ENCODE measurements around the gene ATG3.

The ATG3 gene

GRCh38 chr3:112505907-112506306, 55.9 kb downstream of the ATG3 start:
- Histone ChIP-seq H3K27me3 (no peaks in the 10 kb centered on the region), H3K4me3 (ENCODE audit: low read depth in 1 of 2, low read length in 1 of 2) (no peak overlapping the region), H3K36me3 (no peaks in the 10 kb centered on the region), H3K9me3 (no peaks in the 10 kb centered on the region), H3K27ac (no peak overlapping the region), H3K4me1 (ENCODE audit: control insufficient read depth in 1 of 2, insufficient read depth in 1 of 2, low read depth in 1 of 2, low read length in 1 of 2) (no peaks in the 10 kb centered on the region)
- no peak for TF ChIP-seq CTCF (IDR thresholded peaks at IDR 0.05)

- H3K9me3 ChIP-seq: no peaks in the 10 kb centered on the region
- no peak overlapping the region for H3K27ac ChIP-seq
- H3K36me3 ChIP-seq: no peaks in the 10 kb centered on the region
- no peaks in the 10 kb centered on the region for H3K4me1 ChIP-seq (ENCODE audit: control insufficient read depth in 1 of 2, insufficient read depth in 1 of 2, low read depth in 1 of 2, low read length in 1 of 2)
- H3K4me3 ChIP-seq (ENCODE audit: low read depth in 1 of 2, low read length in 1 of 2): no peak overlapping the region
- TF ChIP-seq CTCF (IDR thresholded peaks at IDR 0.05): no peak
- no peaks in the 10 kb centered on the region for H3K27me3 ChIP-seq
Measured at GRCh38 chr3:112504123-112504522, 57.6 kb downstream of the ATG3 start.

- Histone ChIP-seq H3K4me1 (ENCODE audit: control insufficient read depth in 1 of 2, insufficient read depth in 1 of 2, low read depth in 1 of 2, low read length in 1 of 2) (no peaks in the 10 kb centered on the region), H3K27me3 (no peaks in the 10 kb centered on the region), H3K4me3 (ENCODE audit: low read depth in 1 of 2, low read length in 1 of 2) (no peak overlapping the region), H3K27ac (no peak overlapping the region), H3K9me3 (no peaks in the 10 kb centered on the region), H3K36me3 (no peaks in the 10 kb centered on the region)
- TF ChIP-seq CTCF (IDR thresholded peaks at IDR 0.05): no peak
Measured at GRCh38 chr3:112503304-112503972, 58.3 kb downstream of the ATG3 start.

- no peaks in the 10 kb centered on the region for H3K36me3 ChIP-seq
- H3K4me3 ChIP-seq (ENCODE audit: low read depth in 1 of 2, low read length in 1 of 2): no peak overlapping the region
- H3K9me3 ChIP-seq: no peaks in the 10 kb centered on the region
- no peak for TF ChIP-seq CTCF (IDR thresholded peaks at IDR 0.05)
- no peaks in the 10 kb centered on the region for H3K27me3 ChIP-seq
- H3K27ac ChIP-seq: no peak overlapping the region
- H3K4me1 ChIP-seq (ENCODE audit: control insufficient read depth in 1 of 2, insufficient read depth in 1 of 2, low read depth in 1 of 2, low read length in 1 of 2): no peaks in the 10 kb centered on the region
Measured at GRCh38 chr3:112500621-112501020, 61.1 kb downstream of the ATG3 start.

GRCh38 chr3:112498914-112499711, 62.6 kb downstream of the ATG3 start, which contains the start of gene BTLA:
Gene BTLA, minus strand, starts transcription at chr3:112499472. Its CDS starts 114 bp downstream, at chr3:112499358.
- H3K4me3 ChIP-seq (ENCODE audit: low read depth in 1 of 2, low read length in 1 of 2): no peak within 1 kb of the TSS
- H3K9me3 ChIP-seq: no peaks in the 10 kb centered on the region
- H3K27me3 ChIP-seq: no peaks in the 10 kb centered on the region
- H3K36me3 ChIP-seq: no peaks in the 10 kb centered on the region
- no peak within 1 kb of the TSS for H3K27ac ChIP-seq
- H3K4me1 ChIP-seq (ENCODE audit: control insufficient read depth in 1 of 2, insufficient read depth in 1 of 2, low read depth in 1 of 2, low read length in 1 of 2): no peaks in the 10 kb centered on the region
- no peak for TF ChIP-seq CTCF (IDR thresholded peaks at IDR 0.05)
